Caco-2 (cell line): ENCODE data around the gene APOL4. TPM values are rescaled to one million over a fixed set of nuclear protein-coding genes. Genes with fewer than 3 reads are reported as not detected.

Experiments
- BruUV-seq: library from RNA; stranded (reverse); fragments of 400-500 nt; replicated peaks from 2 replicates; lab custom pipeline; 2021; lab: Mats Ljungman, UMichigan
- CTCF ChIA-PET: fragments of 300-600 bp; sonication (Branson Sonifier 250); formaldehyde crosslinking; loops from one replicate; lab custom pipeline; 2022; ENCODE audit warnings: antibody characterized with exemption; lab: Charles Lee
- POLR2A ChIA-PET: fragments of 300-600 bp; sonication (Branson Sonifier 250); formaldehyde crosslinking; loops from one replicate; lab custom pipeline; 2022; ENCODE audit warnings: antibody characterized with exemption; lab: Charles Lee
- DNase-seq, 2 experiments: peaks; one replicate each; pipeline versions ENCODE4 v3.0.0 to v3.0.0-alpha.2; 2020 to 2022
- H3K27me3 ChIP-seq: replicated peaks from 2 replicates; pipeline ENCODE4 v1.6.0; 2011; ENCODE audit warnings: low read length; ENCODE audit not compliant: control insufficient read depth, insufficient read depth
- H3K36me3 ChIP-seq: 2 replicates; pipeline ENCODE4 v1.5.1; 2011; ENCODE audit warnings: low read length; ENCODE audit not compliant: control insufficient read depth, insufficient read depth
- H3K4me1 ChIP-seq: fragments of 250-450 bp; sonication (Bioruptor Pico); 2 replicates; pipeline ENCODE4 v1.5.1; 2020; ENCODE audit warnings: mild to moderate bottlenecking
- H3K4me3 ChIP-seq: 2 replicates; pipeline ENCODE4 v1.5.1; 2011; ENCODE audit warnings: low read depth, mild to moderate bottlenecking, control low read depth, low read length
- H3K9me3 ChIP-seq: fragments of 250-450 bp; sonication (Bioruptor Pico); 2 replicates; pipeline ENCODE4 v1.5.1; 2020; ENCODE audit warnings: mild to moderate bottlenecking, moderate library complexity
- H3K27ac Mint-ChIP-seq: one replicate; pipeline ENCODE4 v1.8.0; 2022; ENCODE audit warnings: mixed read lengths; ENCODE audit not compliant: unreplicated experiment
- H3K27me3 Mint-ChIP-seq: one replicate; pipeline ENCODE4 v1.8.0; 2022; ENCODE audit warnings: mixed read lengths; ENCODE audit not compliant: insufficient read depth, unreplicated experiment
- H3K36me3 Mint-ChIP-seq: one replicate; pipeline ENCODE4 v1.8.0; 2022; ENCODE audit warnings: mild to moderate bottlenecking, mixed read lengths; ENCODE audit not compliant: insufficient read depth, unreplicated experiment
- H3K4me1 Mint-ChIP-seq: one replicate; pipeline ENCODE4 v1.8.0; 2022; ENCODE audit warnings: low read depth, mixed read lengths; ENCODE audit not compliant: unreplicated experiment
- H3K4me3 Mint-ChIP-seq: one replicate; pipeline ENCODE4 v1.8.0; 2022; ENCODE audit warnings: mild to moderate bottlenecking, moderate library complexity, mixed read lengths; ENCODE audit not compliant: unreplicated experiment
- H3K9me3 Mint-ChIP-seq: one replicate; pipeline ENCODE4 v1.8.0; 2022; ENCODE audit warnings: mixed read lengths; ENCODE audit not compliant: unreplicated experiment
- CTCF ChIP-seq, 2 experiments: fragments of 200-600 bp in 1 of 2; IDR thresholded peaks; 1 replicate in 1 of 2; 2 replicates in 1 of 2; pipeline versions ENCODE4 v1.5.1 to v1.8.0; 2011 to 2022; ENCODE audit warnings: antibody characterized with exemption in 1 of 2, control low read depth in 1 of 2, inconsistent platforms in 1 of 2, low read depth in 1 of 2, low read length in 1 of 2, mild to moderate bottlenecking in 1 of 2, moderate library complexity in 1 of 2; ENCODE audit not compliant: insufficient read depth in 1 of 2, severe bottlenecking in 1 of 2, unreplicated experiment in 1 of 2
- intact Hi-C: fragments of 100-400 bp; cut with micrococcal nuclease; formaldehyde crosslinking; loops from one replicate; pipeline ENCODE4 v1.10.0; 2022; ENCODE audit not compliant: unreplicated experiment
- total RNA-seq: library from RNA; stranded (reverse); gene quantifications from 2 replicates; pipeline ENCODE4 v1.2.3, GENCODE V29; 2022

Gene APOL4
- total RNA-seq, 1 experiment from 2014 or later = not detected

GRCh38 chr22:36171941-36172340, 29.7 kb downstream of the APOL4 start:
- Mint-ChIP-seq H3K36me3 (no peaks in the 10 kb centered on the region), H3K27ac (no peak overlapping the region), H3K4me1 (no peaks in the 10 kb centered on the region), H3K9me3 (no peaks in the 10 kb centered on the region), H3K4me3 (no peak overlapping the region), H3K27me3 (no peaks in the 10 kb centered on the region)
- DNase-seq = no peak
- Histone ChIP-seq H3K4me3 (no peak overlapping the region), H3K27me3 (no peaks in the 10 kb centered on the region), H3K4me1 (no peaks in the 10 kb centered on the region), H3K36me3 (no peaks in the 10 kb centered on the region), H3K9me3 (no peaks in the 10 kb centered on the region)
- intact Hi-C loops = no loop called here
- no peak for TF ChIP-seq CTCF (IDR thresholded peaks at IDR 0.05; ENCODE audit: insufficient read depth in 1 of 2, low read depth in 1 of 2, low read length in 1 of 2, severe bottlenecking in 1 of 2, unreplicated experiment in 1 of 2)
- POLR2A ChIA-PET = no interaction called here
- CTCF ChIA-PET = interaction anchor here (0.9 to 1.0 kb wide), 2 partner anchors 27 to 49 kb away, joined by 3 to 4 read pairs; no protein-coding TSS in a partner anchor
- BruUV-seq = no TSS peak

GRCh38 chr22:36166518-36167220, 34.9 kb downstream of the APOL4 start:
- H3K27me3 Mint-ChIP-seq = no peaks in the 10 kb centered on the region
- TF ChIP-seq CTCF (IDR thresholded peaks at IDR 0.05; ENCODE audit: insufficient read depth in 1 of 2, low read depth in 1 of 2, low read length in 1 of 2, severe bottlenecking in 1 of 2, unreplicated experiment in 1 of 2) = no peak
- no peak overlapping the region for H3K4me3 Mint-ChIP-seq
- Histone ChIP-seq H3K4me3 (no peak overlapping the region), H3K4me1 (no peaks in the 10 kb centered on the region; the same call in 1 of the 2 replicates), H3K36me3 (no peaks in the 10 kb centered on the region), H3K27me3 (no peaks in the 10 kb centered on the region), H3K9me3 (no peaks in the 10 kb centered on the region)
- intact Hi-C loops = no loop called here
- H3K4me1 Mint-ChIP-seq = no peaks in the 10 kb centered on the region
- CTCF ChIA-PET = no interaction called here
- POLR2A ChIA-PET = no interaction called here
- H3K27ac Mint-ChIP-seq = no peak overlapping the region
- H3K36me3 Mint-ChIP-seq = no peaks in the 10 kb centered on the region
- BruUV-seq = no TSS peak
- no peak for DNase-seq
- H3K9me3 Mint-ChIP-seq = no peaks in the 10 kb centered on the region

GRCh38 chr22:36166086-36166485, 35.5 kb downstream of the APOL4 start:
- H3K4me3 ChIP-seq = no peak overlapping the region
- H3K4me1 ChIP-seq = no peaks in the 10 kb centered on the region; the same call in 1 of the 2 replicates
- DNase-seq = no peak
- Mint-ChIP-seq H3K4me3 (no peak overlapping the region), H3K36me3 (no peaks in the 10 kb centered on the region), H3K27me3 (no peaks in the 10 kb centered on the region), H3K9me3 (no peaks in the 10 kb centered on the region), H3K4me1 (no peaks in the 10 kb centered on the region), H3K27ac (no peak overlapping the region)
- BruUV-seq = no TSS peak
- H3K36me3 ChIP-seq = no peaks in the 10 kb centered on the region
- TF ChIP-seq CTCF (IDR thresholded peaks at IDR 0.05; ENCODE audit: insufficient read depth in 1 of 2, low read depth in 1 of 2, low read length in 1 of 2, severe bottlenecking in 1 of 2, unreplicated experiment in 1 of 2) = no peak
- CTCF ChIA-PET = no interaction called here
- no peaks in the 10 kb centered on the region for H3K9me3 ChIP-seq
- intact Hi-C loops = no loop called here
- POLR2A ChIA-PET = no interaction called here
- H3K27me3 ChIP-seq = no peaks in the 10 kb centered on the region
